ENCODE measurements around the gene FAM120AOS. TPM values are rescaled to one million over a fixed set of nuclear protein-coding genes. Genes with fewer than 3 reads are reported as not detected.

FAM120AOS gene
- total RNA-seq, 2 experiments from 2014 or later = 47.1 to 55.7 TPM

- H3K4me1 ChIP-seq (ENCODE audit: insufficient read depth, low read length, poor library complexity, severe bottlenecking) = peaks cover 75% of the 10 kb centered on the region
- peaks cover 100% of the 10 kb centered on the region for H3K79me2 ChIP-seq (ENCODE audit: insufficient read depth, low read depth, low read length)
- TF ChIP-seq, protein P1, sequence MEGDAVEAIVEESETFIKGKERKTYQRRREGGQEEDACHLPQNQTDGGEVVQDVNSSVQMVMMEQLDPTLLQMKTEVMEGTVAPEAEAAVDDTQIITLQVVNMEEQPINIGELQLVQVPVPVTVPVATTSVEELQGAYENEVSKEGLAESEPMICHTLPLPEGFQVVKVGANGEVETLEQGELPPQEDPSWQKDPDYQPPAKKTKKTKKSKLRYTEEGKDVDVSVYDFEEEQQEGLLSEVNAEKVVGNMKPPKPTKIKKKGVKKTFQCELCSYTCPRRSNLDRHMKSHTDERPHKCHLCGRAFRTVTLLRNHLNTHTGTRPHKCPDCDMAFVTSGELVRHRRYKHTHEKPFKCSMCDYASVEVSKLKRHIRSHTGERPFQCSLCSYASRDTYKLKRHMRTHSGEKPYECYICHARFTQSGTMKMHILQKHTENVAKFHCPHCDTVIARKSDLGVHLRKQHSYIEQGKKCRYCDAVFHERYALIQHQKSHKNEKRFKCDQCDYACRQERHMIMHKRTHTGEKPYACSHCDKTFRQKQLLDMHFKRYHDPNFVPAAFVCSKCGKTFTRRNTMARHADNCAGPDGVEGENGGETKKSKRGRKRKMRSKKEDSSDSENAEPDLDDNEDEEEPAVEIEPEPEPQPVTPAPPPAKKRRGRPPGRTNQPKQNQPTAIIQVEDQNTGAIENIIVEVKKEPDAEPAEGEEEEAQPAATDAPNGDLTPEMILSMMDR (conservative IDR thresholded peaks at IDR 0.05; ENCODE audit: low read length) = no peak
- TF ChIP-seq EZH2phosphoT487 (IDR thresholded peaks at IDR 0.05; ENCODE audit: borderline replicate concordance, low read depth, low read length) = no peak
- peaks cover 30% of the 10 kb centered on the region for H3K36me3 ChIP-seq (ENCODE audit: insufficient read depth, low read length)
- no peak overlapping the region for H2AFZ ChIP-seq (ENCODE audit: low read length)
- H3K4me2 ChIP-seq (ENCODE audit: low read length) = peak overlapping the region; percentile 79
- no TSS peak for BruUV-seq (replicated peaks)
- ChIA-PET POLR2A (interaction anchor here (0.6 to 2.7 kb wide), 2 partner anchors 10 to 73 kb away, joined by 3 to 11 read pairs; no protein-coding TSS in a partner anchor), CTCF (ENCODE audit: unreplicated experiment) (no interaction called here)
- peaks cover 11% of the 10 kb centered on the region; the same call in 1 of the 2 replicates for H4K20me1 ChIP-seq (ENCODE audit: insufficient read depth, low read length)
- H3K9me3 ChIP-seq (ENCODE audit: low read length) = no peaks in the 10 kb centered on the region
- no peak overlapping the region for H3K27ac ChIP-seq (ENCODE audit: low read depth, low read length, poor library complexity, severe bottlenecking)
- DNase-seq (ENCODE audit: low spot score) = no peak
- peak overlapping the region; percentile 16 for H3K4me3 ChIP-seq (ENCODE audit: low read depth, low read length, poor library complexity, severe bottlenecking)
- intact Hi-C loops (cut with micrococcal nuclease; ENCODE audit: unreplicated experiment) = no loop called here
- H3K9me2 ChIP-seq (ENCODE audit: insufficient read depth, low read length) = no peaks in the 10 kb centered on the region
Observed at GRCh38 chr9:93466416-93467061, 13.2 kb upstream of the FAM120AOS start.

DNA sequence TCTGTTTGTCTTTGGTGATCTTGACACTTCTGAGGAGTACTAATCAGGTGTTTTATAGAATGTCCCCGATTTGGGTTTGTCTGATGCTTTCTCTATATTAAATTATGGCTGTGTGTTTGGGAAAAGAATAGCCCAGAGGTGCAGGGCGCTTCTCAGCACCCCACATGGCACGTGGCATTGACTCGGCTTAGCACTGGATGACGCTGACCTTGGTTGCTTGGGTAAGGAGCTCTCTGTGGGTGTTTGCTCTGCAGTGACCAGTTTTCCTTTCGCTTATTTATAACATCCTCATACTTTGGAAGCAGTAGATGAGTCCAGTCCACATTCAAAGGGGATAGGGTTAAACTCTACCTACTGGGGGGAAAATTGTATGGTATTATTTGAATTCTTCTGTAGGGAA lies 12.5 kb upstream of the FAM120AOS start:
- H3K9me3 ChIP-seq (ENCODE audit: low read length) = no peaks in the 10 kb centered on the region
- intact Hi-C loops (cut with micrococcal nuclease; ENCODE audit: unreplicated experiment) = no loop called here
- peak overlapping the region; percentile 79 for H3K4me2 ChIP-seq (ENCODE audit: low read length)
- CTCF ChIA-PET (ENCODE audit: unreplicated experiment) = interaction anchor here (1.3 kb wide), 1 partner anchor 12 kb away, joined by 4 read pairs; the partner anchor contains the start of gene FAM120AOS
- peaks cover 23% of the 10 kb centered on the region for H3K36me3 ChIP-seq (ENCODE audit: insufficient read depth, low read length)
- peak overlapping the region; percentile 77 for H3K27ac ChIP-seq (ENCODE audit: low read depth, low read length, poor library complexity, severe bottlenecking)
- no peak for DNase-seq (ENCODE audit: low spot score)
- POLR2A ChIA-PET = interaction anchor here (0.6 to 2.7 kb wide), 2 partner anchors 10 to 74 kb away, joined by 3 to 11 read pairs; no protein-coding TSS in a partner anchor
- H3K9me2 ChIP-seq (ENCODE audit: insufficient read depth, low read length) = no peaks in the 10 kb centered on the region
- H3K4me1 ChIP-seq (ENCODE audit: insufficient read depth, low read length, poor library complexity, severe bottlenecking) = peaks cover 82% of the 10 kb centered on the region
- peaks cover 100% of the 10 kb centered on the region for H3K79me2 ChIP-seq (ENCODE audit: insufficient read depth, low read depth, low read length)
- BruUV-seq (replicated peaks) = no TSS peak
- H4K20me1 ChIP-seq (ENCODE audit: insufficient read depth, low read length) = peaks cover 11% of the 10 kb centered on the region; the same call in 1 of the 2 replicates
- H2AFZ ChIP-seq (ENCODE audit: low read length) = no peak overlapping the region
- H3K4me3 ChIP-seq (ENCODE audit: low read depth, low read length, poor library complexity, severe bottlenecking) = peak overlapping the region; percentile 49
- TF ChIP-seq, protein P1 (conservative IDR thresholded peaks at IDR 0.05; ENCODE audit: low read length) = no peak
- TF ChIP-seq EZH2phosphoT487 (IDR thresholded peaks at IDR 0.05; ENCODE audit: borderline replicate concordance, low read depth, low read length) = no peak

DNA sequence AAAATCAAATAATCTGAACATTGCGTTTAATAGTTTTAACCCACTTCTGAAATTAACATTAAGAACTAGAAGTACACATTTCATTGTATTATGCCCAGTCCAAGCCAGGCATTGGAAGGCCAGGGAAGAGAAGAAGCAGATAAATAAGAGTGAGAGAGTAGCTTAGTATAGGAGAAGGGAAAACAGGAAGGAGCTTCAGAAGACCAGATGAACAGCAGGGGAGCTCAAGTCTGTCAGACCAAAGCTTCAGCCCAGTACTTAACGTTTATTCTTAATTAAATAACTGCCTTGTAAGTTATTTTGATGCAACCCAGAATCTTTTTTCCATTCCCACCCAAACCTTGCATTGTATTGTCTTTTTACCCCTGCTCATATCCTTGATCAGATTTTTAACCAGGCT lies 11.5 kb upstream of the FAM120AOS start:
- no TSS peak for BruUV-seq (replicated peaks)
- peak; percentile 50 for DNase-seq (ENCODE audit: low spot score)
- intact Hi-C loops (cut with micrococcal nuclease; ENCODE audit: unreplicated experiment) = no loop called here
- peak overlapping the region; percentile 49 for H3K4me3 ChIP-seq (ENCODE audit: low read depth, low read length, poor library complexity, severe bottlenecking)
- peaks cover 5% of the 10 kb centered on the region; the same call in 1 of the 2 replicates for H4K20me1 ChIP-seq (ENCODE audit: insufficient read depth, low read length)
- no peak for TF ChIP-seq EZH2phosphoT487 (IDR thresholded peaks at IDR 0.05; ENCODE audit: borderline replicate concordance, low read depth, low read length)
- TF ChIP-seq, protein P1 (conservative IDR thresholded peaks at IDR 0.05; ENCODE audit: low read length) = peak; percentile 37; the same call in 1 of the 2 replicates
- no peaks in the 10 kb centered on the region for H3K9me2 ChIP-seq (ENCODE audit: insufficient read depth, low read length)
- H2AFZ ChIP-seq (ENCODE audit: low read length) = peak overlapping the region; percentile 16; the same call in 1 of the 2 replicates
- peaks cover 92% of the 10 kb centered on the region for H3K4me1 ChIP-seq (ENCODE audit: insufficient read depth, low read length, poor library complexity, severe bottlenecking)
- ChIA-PET POLR2A (interaction anchor here (0.7 to 2.7 kb wide), 5 partner anchors 9 to 19 kb away, joined by 3 to 34 read pairs (median 5); partner anchors contain the start of gene FAM120AOS), CTCF (ENCODE audit: unreplicated experiment) (interaction anchor here (1.1 to 1.3 kb wide), 2 partner anchors 11 to 78 kb away, joined by 3 to 4 read pairs; partner anchors contain the start of gene FAM120AOS)
- H3K4me2 ChIP-seq (ENCODE audit: low read length) = peak overlapping the region; percentile 79
- peaks cover 100% of the 10 kb centered on the region for H3K79me2 ChIP-seq (ENCODE audit: insufficient read depth, low read depth, low read length)
- no peaks in the 10 kb centered on the region for H3K9me3 ChIP-seq (ENCODE audit: low read length)
- H3K36me3 ChIP-seq (ENCODE audit: insufficient read depth, low read length) = peaks cover 18% of the 10 kb centered on the region
- peak overlapping the region; percentile 77 for H3K27ac ChIP-seq (ENCODE audit: low read depth, low read length, poor library complexity, severe bottlenecking)
